ENCODE data around the gene CCM2. TPM values are rescaled to one million over a fixed set of nuclear protein-coding genes. Genes with fewer than 3 reads are reported as not detected.
"Not testable (repeated sequence)": the region's sequence is repeated elsewhere in the genome, so short reads cannot be mapped to it uniquely, and the experiment has no call there.

Gene CCM2
- total RNA-seq, 1 experiment from 2014 or later: 75.1 TPM

DNA sequence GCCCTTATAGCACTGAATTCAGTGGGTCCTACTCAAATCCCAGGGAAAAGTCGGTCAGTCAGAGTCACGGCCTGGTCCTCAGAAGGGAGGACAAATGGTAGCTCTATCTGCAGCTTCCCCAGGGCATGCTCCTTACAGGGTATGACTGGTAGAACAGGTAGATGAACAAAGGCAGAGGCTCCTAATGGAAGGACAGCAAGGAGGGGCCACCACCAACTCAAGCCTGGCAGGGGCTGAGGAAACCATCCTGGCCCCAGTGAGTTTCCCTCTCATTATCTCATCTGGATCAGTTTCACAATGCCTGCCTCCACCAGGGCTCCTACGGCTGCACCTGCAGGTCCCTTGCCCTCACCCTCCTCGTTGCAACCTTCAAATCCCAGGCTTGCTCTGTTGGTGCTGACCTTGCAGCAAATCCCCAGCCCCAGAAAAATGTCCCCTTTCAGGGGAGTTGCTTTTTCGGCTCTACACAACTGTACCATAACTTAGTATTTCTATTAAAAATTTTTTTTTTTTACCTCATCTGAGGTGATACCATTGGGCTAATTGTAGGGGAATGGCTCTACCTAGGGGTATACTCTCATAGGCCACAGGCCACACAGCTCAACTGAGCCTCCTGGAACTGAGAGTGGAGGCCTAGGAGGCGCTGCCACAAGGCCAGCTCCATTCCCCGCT is 18.8 kb upstream of the CCM2 start:
- no peak for DNase-seq (ENCODE audit: low read depth)

DNA sequence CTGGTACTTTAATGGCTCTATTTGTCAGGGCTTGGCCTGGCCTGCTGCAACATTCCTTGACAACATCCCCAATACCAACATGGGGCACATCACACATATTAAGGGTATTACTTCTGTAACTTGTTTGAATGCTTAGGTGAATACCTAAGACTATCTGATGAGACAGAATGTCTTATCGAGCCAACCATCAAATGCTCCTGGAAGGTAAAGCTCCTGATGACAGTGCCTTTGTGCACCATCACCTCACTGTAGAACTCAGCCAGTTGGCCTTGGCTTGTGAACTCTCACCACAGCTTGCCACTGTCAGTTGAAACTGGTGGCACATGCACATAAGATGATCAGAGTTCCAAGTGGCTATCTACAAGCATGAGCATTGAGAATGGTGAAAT is 17.5 kb upstream of the CCM2 start:
- DNase-seq (ENCODE audit: low read depth): no peak

GRCh38 chr7:44982970-44983369 is 17.0 kb upstream of the CCM2 start:
- DNase-seq (ENCODE audit: low read depth): no peak

DNA sequence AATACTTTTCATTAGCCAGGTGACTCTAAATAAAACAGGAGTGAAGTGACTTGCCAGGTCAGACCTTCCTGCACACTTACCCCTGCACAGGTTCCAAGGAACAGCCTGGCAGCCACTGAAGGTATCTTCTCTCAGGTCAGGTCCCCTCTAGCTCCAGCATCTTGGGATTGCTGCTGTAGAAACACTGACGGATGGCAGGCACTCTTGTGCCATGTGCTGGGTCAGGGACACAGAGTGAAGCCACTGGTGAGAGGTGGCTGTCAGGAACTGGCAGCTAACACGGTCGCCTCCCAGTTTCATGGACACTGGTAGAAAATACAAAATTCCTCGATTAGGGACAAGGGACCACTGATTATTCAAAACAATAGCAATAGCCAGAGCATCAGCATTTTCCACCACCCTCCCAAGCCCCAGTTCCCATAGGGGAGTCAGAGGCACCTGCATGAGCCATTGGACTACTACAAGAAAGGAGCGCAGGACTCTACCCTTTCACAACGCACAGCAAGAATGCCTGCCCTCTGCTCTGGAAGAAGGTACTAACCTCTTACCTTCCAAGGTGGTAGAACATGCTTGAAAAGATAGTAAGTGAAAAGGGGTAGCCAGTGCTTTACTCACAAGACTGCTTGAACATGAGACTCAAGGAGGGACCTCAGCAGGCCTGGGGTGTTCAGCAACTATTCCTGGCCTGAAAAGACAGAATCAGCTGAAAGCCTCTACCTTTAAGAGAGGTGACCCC is 16.1 kb upstream of the CCM2 start:
- DNase-seq (ENCODE audit: low read depth): no peak

- DNase-seq (ENCODE audit: low read depth): no peak
These were observed 15.6 kb upstream of the CCM2 start for GRCh38 chr7:44984478-44984758.

DNA sequence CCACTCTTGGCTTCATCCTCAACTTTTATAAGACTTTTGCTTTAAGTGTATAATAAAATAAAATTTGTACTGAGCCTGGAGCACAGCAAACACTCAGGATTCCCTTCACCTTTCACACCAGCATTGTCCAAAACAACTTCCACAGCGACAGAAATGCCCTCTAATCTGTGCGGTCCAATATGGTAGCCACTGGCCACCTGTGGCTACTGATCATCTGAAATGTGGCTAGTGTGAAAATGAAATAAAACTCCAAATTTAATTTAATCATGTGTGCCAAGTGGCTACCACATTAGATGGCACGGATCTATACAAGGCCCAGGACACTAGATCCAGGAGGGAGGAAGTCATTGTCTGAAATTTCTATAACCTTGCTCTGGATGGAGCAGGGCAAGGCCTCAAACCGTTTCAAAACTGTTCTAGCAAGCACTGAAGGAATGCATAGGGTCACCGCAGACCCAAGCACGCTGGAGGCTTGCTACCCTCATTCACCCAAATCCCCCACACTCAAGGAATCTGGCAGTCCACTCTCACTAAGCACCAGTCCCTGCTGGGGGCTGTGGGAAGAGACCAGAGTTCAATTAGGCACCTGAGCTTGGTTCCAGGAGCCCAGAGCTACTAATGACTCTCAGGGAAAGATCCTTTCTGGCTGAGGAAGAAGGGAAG is 14.8 kb upstream of the CCM2 start:
- DNase-seq (ENCODE audit: low read depth): no peak

GRCh38 chr7:44985900-44986217 is 14.1 kb upstream of the CCM2 start:
- no peak for DNase-seq (ENCODE audit: low read depth)

- peak; percentile 95 for DNase-seq (ENCODE audit: low read depth)
These were observed 13.6 kb upstream of the CCM2 start for GRCh38 chr7:44986218-44987053.

GRCh38 chr7:44987457-44987856 is 12.5 kb upstream of the CCM2 start:
- no peak for DNase-seq (ENCODE audit: low read depth)

- no peak for DNase-seq (ENCODE audit: low read depth)
These were observed 12.0 kb upstream of the CCM2 start for GRCh38 chr7:44987996-44988395.

GRCh38 chr7:44988701-44989100 is 11.3 kb upstream of the CCM2 start:
- no peak for DNase-seq (ENCODE audit: low read depth)

GRCh38 chr7:44989132-44989531 is 10.9 kb upstream of the CCM2 start:
- no peak for DNase-seq (ENCODE audit: low read depth)

DNA sequence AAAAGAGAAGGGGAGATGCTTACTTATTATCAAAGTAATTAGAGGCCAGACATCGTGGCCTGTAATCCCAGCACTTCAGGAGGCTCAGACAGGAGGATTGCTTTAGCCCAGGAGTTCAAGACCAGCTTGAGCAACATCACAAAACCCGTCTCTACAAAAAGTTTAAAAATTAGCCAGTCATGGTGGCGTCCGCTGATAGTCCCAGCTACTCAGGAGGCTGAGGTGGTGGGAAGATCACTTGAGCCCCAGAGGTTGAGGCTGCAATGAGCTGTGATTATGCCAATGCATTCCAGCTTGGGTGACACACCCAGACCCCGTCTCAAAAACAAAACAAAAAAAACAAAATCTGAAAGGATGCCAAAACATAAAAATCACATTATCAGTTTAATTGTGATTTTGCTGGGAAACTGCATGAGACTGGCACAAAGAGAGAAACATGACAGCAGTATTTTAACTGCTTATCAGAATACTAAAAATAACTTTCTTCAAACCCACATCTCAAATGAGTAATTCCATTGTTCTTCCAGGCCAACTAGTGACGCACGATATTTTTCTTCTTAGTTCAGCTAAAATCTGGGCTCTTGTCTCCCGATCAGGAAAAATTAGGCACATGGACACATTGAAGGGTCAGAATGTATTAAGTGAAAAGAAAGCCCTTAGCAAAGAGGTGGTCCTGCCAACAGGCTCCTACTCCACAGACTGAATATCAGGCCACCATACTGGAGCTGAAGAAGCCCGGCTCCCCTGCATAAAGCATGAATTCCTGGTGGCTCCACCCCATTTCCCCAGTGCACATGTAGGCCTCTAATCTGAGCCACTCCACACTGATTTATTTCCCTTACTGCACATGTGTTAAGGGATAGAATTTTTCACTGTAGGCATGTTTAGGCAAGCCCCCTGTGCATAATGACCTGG is 9.6 kb upstream of the CCM2 start:
- peak; percentile 90 for DNase-seq (ENCODE audit: low read depth)

DNA sequence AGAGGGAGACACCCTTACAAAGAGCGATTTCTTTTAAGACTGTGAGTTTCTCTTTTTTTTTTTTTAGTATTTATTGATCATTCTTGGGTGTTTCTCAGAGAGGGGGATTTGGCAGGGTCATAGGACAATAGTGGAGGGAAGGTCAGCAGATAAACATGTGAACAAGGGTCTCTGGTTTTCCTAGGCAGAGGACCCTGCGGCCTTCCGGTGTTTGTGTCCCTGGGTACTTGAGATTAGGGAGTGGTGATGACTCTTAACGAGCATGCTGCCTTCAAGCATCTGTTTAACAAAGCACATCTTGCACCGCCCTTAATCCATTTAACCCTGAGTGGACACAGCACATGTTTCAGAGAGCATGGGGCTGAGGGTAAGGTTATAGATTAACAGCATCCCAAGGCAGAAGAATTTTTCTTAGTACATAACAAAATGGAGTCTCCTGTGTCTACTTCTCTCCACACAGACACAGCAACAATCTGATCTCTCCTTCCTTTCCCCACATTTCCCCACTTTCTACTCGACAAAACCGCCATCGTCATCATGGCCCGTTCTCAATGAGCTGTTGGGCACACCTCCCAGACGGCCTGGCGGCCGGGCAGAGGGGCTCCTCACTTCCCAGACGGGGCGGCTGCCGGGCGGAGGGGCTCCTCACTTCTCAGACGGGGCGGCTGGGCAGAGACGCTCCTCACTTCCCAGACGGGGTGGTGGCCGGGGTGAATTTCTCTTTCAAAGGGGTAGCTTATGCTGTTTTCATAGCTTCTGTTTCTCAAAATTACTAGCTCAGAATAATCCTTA is 7.8 kb upstream of the CCM2 start:
- DNase-seq (ENCODE audit: low read depth): not testable (repeated sequence)

DNA sequence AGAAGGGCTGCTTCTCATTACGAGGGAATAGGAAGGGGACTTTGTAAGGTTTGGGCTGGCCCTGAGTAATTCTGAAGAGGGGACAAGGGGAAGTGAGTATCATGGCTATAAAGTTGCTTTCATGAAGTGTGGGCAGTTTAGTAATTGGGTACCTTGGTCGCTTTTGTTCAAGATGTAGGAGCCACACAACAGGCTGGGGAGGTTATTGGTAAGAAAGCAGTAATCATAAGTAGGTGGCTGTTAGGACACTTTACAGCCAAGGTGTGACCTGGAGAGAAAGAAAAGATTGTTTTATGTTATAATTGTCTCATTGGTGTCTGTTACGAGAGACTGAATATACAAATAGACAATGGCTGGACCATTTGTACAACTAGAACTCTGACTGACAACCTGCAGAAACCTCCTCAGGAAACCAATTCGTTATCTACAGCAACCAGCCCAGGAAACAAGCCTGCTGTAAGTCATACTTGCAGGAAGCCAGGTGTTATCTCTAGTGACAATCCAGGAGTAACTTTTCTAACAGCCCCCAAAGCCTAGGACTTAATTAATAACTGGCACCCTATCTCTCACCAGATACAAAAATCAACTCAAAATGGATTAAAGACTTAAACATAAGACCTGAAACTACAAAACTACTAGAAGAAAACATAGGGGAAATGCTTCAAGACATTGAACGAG is 5.0 kb upstream of the CCM2 start:
- no peak for DNase-seq (ENCODE audit: low read depth)

- DNase-seq (ENCODE audit: low read depth): no peak
These were observed 4.2 kb upstream of the CCM2 start for GRCh38 chr7:44995555-44996493.

DNA sequence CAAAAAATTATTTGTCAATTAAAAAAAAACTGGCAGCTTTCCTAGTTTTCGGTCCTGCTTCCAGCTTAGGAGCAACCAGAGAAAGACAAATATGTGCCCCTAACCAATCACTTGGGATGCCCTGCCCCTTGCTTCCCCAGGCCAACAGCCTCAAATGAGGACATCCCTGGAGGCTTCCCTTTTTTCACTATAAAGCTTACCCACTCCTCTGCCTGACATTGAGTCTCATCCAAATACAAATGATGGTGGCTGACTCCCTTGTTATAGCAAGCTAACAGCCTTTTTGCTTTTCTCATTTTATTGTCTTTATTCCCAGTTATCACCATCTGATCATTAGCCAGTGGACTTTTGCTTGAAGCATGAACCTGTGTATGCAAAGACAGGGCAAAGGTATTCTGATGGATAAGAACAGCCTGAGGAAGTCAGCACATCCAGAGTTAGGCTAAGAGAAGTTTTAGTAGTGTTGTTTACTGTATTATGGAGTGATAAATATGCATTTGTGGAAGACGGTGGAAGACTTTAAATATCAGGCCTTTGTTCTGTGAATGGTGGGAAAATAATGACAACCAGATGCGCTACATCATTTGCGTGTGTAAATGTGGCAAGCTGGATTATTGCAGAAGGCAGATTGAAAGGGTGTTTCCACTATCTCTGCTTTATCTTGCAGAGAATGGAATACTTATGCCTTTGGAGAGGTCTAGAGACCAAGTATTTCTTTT is 1.7 kb upstream of the CCM2 start:
- DNase-seq (ENCODE audit: low read depth): peak; percentile 34
